GM18858 (cell line): ENCODE data around the gene IL17C.
"Not testable (repeated sequence)": the region's sequence is repeated elsewhere in the genome, so short reads cannot be mapped to it uniquely, and the experiment has no call there.

Experiments
- ATAC-seq: cut with Tn5 transposase; IDR thresholded peaks from one replicate; pipeline ENCODE4 v1.9.1; 2021; ENCODE audit not compliant: unreplicated experiment

Gene IL17C

DNA sequence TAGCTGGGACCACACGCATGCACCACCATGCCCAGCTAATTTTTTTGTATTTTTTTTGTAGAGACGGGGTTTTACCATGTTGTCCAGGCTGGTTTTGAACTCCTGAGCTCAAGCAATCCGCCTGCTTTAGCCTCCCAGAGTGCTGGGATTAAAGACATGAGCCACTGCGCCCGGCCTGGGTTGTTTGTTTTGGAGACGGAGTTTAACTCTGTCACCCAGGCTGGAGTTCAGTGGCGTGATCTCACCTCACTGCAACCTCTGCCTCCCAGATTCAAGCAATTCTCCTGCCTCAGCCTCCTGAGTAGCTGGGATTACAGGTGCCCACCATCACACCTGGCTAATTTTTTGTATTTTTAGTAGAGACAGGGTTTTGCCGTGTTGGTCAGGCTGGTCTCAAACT, 28.9 kb upstream of the IL17C start:
- not testable (repeated sequence) for ATAC-seq

DNA sequence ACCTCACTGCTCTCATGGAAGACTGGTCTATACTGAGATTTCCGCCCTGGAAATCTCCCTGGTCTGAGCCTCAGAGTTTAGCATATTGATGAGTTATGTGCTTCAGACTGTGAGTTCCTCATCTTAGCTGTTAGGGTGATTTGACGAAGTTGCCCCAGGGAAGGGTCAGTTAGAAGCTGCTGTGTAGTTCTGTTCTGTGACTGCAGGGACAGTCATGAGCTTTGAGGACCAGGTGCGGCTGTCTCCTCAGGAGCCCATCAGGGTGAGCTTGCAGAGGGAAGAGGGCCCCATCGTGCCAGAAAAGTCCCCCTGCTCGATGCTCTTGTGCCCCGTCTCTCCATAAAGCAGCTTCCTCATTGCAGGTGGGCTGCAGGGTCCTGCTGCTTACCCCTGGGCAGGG, 28.3 kb upstream of the IL17C start:
- ATAC-seq, result no peak

DNA sequence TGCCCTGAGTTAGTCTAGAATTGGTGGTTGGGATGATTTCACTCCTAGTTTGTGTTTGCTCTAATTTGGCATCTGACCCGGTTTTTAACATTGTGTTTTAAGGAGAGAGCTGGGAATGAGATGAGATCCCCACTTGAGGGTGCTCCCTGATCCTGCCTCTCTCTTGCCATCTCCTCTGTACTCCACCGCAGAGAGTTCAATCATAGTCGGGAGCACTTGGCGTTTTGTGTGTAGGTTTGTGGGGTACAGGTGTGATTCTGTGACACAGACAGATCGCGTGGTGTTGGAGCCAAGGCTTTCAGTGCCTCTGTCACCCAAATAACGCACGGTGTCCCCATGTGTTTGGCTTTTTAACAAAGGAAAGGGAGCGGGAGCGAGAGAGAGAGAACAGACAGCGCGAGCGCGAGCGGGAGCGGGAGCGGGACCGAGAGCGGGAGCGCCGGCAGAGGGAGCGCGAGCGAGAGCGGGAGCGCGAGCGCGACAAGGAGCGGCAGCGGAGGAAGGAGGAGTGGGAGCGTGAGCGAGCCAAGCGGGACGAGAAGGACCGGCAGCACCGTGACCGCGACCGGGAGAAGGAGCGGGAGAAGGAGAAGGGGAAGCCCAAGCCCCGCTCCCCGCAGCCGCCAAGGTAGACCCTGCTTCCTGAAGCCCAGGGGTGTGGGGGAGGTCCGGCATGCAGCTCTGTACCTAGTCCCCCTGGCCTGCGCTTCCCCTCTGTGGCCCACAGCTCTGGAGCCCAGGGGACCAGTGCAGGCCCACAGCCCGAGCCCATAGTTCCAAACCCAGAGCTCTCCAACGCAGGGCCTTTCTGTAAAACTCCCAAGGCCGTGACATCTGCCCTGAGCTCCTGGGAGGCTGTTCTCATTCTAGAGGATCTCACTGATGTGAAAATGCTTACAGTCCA, 27.2 kb upstream of the IL17C start:
- no peak for ATAC-seq

DNA sequence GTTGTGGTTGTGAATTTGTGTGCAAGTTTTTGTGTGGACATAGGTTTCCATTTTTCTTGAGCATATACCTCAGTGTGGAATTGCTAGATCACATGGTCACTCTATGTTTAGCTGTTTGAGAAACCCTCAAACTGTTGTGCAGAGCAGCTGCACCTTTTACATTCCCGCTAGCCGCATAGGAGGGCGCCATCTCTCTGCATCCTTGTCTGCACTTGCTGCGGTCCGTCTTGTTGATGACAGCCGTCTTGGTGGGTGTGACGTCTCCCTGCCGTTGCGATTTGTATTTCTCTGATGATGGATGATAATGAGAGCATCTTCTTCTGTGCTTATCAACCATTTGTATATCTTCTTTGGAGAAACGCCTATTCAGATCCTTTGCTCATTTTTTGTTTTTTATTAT, 25.1 kb upstream of the IL17C start:
- no peak for ATAC-seq

DNA sequence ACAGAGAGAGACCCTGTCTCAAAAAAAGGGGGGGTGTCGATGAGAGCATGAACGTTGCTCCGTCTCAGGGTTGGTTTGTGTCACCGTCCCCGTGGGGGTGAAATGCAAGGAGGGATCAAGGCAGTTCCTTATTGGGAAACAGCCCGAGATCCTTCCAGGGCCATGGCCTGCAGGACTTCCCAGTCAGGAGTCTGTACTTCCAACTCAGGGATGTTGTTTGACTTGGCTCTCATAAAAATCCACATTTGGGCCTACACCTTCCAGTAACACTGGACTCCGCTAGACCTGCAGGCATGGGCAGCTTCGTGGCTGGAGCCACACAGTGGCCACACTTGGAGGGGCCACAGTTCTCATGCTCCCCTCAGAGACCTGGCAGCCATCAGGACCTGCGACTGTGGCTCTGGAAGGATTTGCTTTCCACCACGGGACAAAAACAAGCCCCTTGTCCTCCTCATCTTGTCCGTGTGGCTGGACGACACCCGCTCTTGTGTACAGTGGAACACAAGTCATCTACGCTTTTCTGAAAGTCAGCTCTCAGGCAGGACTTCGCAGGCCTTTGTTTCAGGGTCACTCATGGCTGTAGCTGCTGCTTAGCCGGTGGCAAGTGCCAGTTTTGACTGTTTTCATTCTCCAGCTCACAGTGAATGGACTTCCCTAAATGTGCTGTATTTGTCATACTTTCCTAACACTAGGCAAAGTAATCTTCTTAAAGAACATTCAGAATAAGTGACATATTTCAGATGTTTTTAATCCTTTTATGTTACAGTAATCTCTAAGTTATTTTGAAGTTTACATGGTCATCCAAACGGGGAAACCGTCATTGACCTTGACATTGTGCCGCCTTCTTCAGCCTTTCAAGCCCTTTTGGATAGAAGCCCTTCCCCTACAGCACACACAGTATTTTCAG, 24.2 kb upstream of the IL17C start:
- ATAC-seq, result no peak

DNA sequence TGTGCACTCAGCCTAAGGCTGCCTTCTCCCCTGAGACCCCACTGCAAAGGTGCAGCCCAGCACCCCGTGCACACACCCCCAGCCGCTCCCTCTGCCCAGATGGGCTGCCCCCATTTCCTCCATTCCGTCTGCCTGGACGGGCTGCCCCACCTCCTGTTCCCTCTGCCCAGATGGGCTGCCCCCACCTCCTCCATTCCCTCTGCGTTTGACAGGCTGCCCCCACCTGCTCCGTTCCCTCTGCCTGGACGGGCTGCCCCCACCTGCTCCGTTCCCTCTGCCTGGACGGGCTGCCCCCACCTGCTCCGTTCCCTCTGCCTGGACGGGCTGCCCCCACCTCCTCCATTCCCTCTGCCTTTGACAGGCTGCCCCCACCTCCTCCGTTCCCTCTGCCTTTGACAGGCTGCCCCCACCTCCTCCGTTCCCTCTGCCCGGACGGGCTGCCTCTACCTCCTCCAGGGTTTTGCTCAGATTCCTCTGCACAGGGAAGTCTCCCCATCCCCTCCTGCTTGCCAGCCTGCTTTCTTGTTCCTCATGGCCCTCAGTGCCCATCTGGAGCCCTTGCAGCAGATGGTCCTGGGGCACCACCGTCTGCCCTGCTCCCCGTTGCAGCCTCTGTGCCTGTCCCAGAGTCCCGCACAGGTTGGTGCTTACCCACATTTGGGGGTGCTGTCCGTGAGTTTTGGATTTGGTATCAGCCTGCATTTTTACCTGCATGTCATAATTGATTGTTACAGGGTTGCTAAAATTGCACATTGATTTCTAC, 23.4 kb upstream of the IL17C start:
- ATAC-seq, result no peak

DNA sequence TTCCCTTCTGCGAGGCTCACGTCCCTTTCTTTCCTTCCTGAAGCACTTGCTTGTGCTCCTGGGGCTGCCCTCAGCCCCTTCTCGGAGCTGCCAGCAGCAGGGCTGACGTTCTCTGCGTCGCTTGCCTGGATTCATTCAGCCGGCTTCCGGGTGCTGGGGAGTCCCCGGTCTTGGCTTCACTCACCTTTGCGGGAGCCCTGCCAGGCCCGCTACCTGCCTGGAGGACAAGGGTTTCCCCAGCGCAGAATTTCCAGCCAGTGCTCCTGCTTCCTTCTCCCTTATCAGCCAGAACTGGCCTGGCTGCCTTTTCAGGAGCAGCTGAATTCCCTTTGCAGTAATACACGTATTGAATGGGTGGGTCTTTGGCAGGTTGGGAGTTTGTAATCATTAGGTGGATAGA, 22.1 kb upstream of the IL17C start:
- no peak for ATAC-seq

DNA sequence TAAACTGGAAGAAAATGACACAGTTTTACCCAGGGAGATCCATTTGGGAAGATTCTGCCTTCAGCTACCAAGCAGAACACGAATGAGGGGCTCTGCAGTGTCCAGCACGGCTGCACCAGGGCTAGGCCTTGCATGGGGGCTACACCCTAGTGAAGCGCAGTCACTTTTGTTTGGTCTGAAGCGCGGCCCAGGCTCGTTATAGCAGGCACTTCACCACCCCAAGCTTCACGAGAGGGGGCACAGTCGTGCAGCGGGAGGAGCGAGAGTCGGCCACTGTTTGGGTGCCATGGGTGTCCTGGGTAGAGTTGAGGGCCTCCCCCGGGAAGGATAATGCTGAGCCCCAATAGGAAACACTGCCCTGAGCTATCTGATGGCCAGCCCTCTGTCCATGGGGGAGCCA, 21.6 kb upstream of the IL17C start:
- no peak for ATAC-seq

DNA sequence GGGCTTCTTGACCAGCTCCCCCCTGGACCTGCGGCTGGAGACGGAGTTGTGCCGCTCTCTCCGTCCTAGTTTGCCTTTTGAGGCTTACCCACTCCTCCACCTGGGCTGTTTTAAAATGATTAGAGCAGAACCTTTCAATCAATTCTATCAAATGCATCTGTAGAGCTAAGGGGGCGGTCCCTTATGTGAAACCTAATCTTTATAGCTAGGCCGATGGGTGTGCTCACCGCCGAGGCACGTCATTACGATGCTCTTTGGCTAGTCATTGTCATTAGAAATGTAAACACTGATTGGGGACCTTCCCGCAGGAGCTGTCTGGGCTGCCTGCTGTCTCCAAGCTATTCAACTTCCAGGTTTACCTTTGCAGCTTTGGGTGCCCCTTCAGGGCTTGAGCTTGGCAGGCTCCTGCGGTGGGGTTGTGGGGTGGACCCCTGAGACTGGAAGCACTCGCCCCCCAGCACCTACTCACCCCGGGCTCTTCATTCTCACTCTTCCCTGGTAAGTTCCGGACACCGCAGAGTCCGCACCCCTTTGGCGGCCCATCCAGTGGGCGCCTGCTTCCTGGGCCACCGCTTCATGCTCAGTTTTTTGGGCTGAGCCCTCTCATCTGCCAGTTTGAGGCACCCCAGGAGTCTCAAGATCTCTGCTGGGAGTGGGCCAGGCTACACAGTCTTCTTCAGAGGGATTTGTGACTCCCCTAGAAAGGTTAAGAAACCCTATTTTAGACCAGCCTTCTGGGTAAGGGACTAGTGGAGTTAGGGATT, 20.9 kb upstream of the IL17C start:
- no peak for ATAC-seq

DNA sequence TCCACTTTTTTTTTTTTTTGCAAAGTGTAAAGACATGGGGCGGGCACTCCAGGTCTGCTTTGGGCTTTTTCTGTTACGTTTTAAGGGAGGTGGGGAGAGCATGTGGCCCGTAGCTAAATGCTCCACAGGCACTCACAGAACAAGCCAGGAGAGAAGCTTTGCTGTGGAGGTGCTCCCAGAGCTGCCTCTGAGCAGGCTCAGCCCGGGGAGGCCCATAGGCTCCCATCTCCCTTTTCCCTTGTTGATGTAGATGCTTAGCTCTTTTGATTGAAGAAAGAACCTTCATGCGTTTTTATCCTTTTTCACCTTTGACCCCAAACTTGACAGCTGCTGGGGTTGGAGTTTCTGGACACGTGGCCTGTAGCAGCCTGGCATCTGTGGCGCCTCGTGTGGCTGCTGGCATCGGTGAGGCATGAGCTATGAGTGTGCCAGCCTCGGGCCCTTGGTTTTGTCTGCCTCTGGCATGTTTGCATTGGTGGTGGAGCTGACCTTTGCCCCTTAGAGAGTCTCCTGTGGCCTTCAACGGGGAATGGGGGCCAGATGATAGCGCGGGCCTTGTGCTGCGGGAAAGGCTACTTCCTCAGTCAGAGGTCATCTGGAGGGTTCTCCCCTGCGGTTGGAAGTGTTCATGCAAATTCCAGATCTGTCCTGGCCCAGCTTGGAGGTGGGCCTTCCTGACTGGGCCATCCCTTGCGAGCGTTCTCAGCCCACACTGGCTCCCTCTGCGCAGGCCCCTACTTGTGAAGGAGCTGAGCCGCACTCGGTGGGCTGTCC, 20.0 kb upstream of the IL17C start:
- no peak for ATAC-seq

DNA sequence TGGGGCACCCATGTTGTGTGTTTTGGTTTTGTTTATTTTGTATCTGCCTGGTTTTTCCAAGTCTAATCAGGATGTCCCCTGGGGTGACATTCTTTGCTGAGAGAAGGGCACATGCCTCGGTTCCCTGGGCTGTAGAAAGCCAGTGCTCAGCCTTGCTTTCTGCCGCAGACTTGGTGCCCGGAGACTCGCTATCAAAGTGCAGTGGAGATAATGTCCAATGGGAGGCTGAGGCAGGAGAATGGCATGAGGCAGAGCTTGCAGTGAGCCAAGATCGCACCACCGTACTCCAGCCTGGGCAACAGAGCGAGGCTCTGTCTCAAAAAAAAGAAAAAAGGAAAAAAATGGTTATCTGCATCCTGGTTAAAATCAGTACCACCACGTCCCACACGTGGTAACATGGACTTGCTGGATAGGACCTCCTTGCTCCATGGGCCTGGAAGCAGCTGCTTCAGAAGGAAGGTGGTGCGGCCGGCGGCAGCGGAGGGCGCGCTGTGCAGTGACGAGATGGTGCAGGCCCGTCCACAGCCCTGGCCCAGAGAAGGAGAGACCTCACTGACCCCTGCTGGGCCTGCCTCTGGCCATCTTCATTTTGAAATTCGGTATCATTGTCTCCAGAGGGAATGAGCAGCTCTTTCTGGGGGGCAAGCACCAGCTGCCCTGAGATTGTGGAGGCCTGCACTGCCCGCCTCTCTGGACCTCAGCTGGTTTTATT, 19.3 kb upstream of the IL17C start:
- ATAC-seq, result no peak

DNA sequence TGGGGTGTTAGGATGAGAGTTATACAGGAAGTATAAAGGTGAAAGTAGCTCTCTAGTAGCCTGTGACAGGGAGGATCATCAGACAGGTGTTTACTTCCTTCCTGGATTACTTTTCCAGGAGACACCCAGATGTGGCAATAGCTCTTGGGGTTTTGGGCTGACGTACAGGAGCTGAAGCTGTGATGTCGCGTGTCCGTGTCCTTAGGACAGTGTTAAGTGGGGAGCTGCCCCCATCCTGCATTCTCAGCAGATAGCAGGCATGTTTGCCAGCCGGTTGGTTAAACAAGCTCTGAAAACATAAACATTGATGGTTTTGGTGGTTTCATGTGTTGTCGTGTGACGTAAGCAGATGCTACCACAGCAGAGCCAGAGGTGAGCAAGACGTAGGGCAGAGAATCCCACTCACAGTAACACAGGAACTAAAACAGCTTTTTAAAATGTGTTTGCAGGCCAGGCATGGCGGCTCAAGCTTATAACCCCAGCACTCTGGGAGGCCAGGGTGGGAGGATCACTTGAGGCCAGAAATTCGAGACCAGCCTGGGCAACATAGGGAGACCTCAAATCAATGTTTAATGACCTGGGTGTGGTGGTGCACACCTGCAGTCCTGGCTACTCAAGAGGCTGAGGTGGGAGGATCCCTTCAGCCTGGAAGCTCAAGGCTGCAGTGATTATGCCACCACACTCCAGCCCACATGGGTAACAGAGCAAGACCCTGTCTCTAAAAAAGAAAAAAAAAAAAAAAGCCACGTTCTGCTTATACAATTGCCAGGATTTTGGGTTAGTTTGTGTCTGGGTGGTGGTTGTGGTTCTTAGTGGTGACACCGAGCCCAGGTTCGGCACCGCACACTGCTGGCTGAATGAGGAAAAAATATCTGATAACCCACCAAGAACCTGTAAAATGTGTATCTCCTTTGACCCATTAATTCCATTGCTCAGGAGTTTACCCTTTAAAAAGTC, 18.2 kb upstream of the IL17C start:
- no peak for ATAC-seq

DNA sequence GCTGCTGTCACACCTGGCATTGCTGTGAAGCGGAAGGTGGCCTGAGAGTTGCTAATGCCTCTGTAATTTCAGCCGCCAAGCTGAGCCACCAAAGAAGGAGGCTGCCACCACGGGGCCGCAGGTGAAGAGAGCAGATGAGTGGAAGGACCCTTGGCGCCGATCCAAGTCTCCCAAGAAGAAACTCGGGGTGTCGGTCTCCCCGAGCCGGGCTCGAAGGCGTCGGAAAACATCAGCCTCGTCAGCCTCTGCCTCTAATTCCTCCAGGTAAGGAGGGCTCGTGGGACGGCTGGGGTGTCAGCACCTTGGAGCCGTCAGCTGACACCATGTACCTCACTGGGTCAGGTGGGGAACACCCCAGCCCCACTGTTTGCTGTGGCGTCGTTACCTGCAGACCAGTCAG, 16.2 kb upstream of the IL17C start:
- ATAC-seq, result no peak

DNA sequence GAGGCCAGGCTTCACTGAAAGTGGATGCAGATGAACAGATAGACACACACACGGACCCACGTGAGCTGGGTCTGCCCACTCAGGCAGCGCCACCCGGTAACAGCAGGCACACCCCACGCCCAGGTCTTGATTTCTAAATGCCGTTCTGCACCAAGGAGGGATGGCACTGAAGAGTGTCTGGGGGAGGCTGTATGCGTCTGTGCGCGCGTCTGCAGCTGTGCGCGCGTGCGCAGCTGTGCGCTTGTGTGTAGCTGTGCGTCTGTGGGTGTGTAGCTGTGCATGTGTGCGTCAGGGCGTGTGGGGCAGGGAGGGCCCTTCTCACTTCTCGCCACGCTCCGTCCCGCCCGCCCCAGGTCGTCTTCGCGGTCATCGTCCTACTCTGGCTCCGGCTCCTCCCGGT, 15.5 kb upstream of the IL17C start:
- ATAC-seq, result no peak

DNA sequence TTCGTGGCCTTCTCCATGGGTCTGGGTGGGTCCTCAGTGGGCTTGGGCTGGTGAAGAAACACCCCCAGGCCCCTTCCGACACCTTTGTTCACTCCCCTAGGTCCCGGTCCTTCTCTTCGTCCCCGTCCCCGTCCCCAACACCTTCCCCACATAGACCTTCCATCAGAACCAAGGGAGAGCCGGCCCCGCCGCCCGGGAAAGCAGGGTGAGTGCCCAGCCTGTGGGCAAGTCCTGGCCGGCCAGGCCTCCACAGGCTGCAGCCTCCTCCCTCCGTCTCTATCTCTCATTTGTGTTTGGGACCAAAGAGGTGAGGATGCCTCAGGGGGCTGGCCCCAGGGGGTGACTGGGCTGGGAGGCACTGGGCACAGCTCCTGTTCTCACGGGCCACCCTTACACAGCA, 14.5 kb upstream of the IL17C start:
- no peak for ATAC-seq

DNA sequence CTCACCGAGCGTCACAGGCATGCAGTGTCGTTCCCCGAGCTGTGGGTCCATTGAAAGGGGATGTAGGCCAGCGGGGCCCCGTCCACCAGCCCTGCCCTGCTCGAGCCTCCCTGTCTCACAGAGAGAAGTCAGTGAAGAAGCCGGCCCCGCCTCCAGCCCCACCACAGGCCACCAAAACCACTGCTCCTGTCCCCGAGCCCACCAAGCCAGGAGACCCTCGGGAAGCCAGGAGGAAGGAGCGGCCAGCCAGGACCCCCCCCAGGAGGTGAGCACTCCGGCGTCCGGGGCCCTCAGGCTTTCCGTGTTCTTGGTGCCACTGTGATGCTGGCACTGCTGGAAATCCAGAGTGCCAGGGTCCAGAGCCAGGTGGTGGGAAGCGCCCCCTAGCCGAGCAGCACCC, 13.9 kb upstream of the IL17C start:
- ATAC-seq, result no peak

DNA sequence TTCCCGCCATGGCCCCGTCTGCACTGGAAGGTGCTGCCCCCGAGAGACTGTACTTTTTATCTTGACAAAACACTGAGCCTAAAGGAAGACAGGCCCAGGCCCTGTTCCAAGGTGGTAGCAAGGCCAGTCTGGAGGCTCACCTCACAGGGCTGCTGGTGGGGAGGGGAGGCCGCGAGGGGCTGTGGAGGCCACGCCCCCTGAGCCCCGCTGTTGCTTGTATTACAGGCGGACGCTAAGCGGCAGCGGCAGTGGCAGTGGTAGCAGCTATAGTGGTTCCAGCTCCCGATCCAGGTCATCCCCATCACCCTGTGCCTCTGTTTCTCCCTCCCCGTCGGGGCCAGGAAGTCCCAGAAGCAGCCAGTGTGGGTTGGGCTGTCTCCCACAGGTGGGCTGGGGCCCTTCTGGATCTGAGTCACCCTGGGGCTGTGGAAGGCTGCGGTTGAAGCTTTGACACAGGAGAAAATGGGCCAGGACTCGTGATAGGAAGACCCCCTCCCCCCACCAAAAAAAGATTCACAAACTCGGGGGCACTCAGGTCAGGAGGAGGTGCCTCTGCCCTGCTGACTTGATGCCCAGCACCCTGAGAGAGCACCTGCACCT, 13.3 kb upstream of the IL17C start:
- ATAC-seq, result no peak

DNA sequence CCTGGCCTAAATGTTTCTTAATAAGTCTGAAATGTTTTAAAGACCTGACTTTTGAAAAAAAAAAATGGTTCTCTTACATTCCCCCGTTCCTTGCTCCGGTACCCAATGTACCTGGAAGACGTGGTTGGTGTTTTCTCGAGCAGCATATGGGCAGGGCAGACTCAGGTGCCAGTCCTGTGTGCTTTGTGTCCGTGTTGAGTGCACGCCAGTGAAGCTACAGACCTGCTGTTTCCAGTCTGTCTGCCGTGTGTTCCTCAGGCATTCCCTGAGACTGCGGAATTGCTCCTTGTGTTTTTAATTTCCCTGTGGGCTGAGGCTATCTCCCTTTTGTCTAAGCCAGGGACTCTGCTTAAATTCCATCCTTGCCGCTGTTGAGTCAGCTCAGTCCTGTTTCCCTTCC, 11.7 kb upstream of the IL17C start:
- ATAC-seq, result no peak
